T-helper 9 cell (primary cell): Measurements from ENCODE around the gene XIST.
A peak's percentile ranks its signal among the peaks of the same experiment; 100 is the strongest.
"Not testable (repeated sequence)": the region's sequence is repeated elsewhere in the genome, so short reads cannot be mapped to it uniquely, and the experiment has no call there.

ENCODE experiments used
- DNase-seq: peaks from one replicate; pipeline ENCODE4 v3.0.0-alpha.2; 2020
- total RNA-seq, 2 donors: gene quantifications; one replicate each; lab custom pipeline; 2026; lab: John Stamatoyannopoulos, UW

Gene XIST
- total RNA-seq, result 287 to 652 reads per million in 2 donors

- peak; percentile 54 for DNase-seq
Observed at GRCh38 chrX:73852467-73852866, at the start of gene XIST. Gene XIST (minus strand): TSS chrX:73852714.

- not testable (repeated sequence) for DNase-seq
Observed at GRCh38 chrX:73898315-73898714, 45.8 kb upstream of the XIST start.

GRCh38 chrX:73892515-73893090 is 40.1 kb upstream of the XIST start:
- DNase-seq, result peak; percentile 20

GRCh38 chrX:73882260-73882659 is 29.7 kb upstream of the XIST start:
- not testable (repeated sequence) for DNase-seq

GRCh38 chrX:73877687-73878086 is 25.2 kb upstream of the XIST start:
- DNase-seq, result no peak

- DNase-seq, result no peak
Observed at GRCh38 chrX:73876911-73877310, 24.4 kb upstream of the XIST start.

GRCh38 chrX:73868916-73869315 is 16.4 kb upstream of the XIST start:
- DNase-seq, result no peak

- DNase-seq, result no peak
Observed at GRCh38 chrX:73867144-73867543, 14.6 kb upstream of the XIST start.

GRCh38 chrX:73863852-73864251 is 11.3 kb upstream of the XIST start:
- DNase-seq, result no peak

GRCh38 chrX:73863268-73863667 is 10.8 kb upstream of the XIST start:
- DNase-seq, result no peak

- no peak for DNase-seq
Observed at GRCh38 chrX:73859622-73860021, 7.1 kb upstream of the XIST start.

- DNase-seq, result peak; percentile 52
Observed at GRCh38 chrX:73855546-73855945, 3.0 kb upstream of the XIST start.

GRCh38 chrX:73852022-73852421 is 492 bp downstream of the XIST start:
- no peak for DNase-seq

GRCh38 chrX:73851014-73852009 is 1.2 kb downstream of the XIST start:
- peak; percentile 60 for DNase-seq

- DNase-seq, result no peak
Observed at GRCh38 chrX:73850124-73851013, 2.1 kb downstream of the XIST start.

- no peak for DNase-seq
Observed at GRCh38 chrX:73849073-73849472, 3.4 kb downstream of the XIST start.

- DNase-seq, result no peak
Observed at GRCh38 chrX:73847991-73848390, 4.5 kb downstream of the XIST start.

GRCh38 chrX:73847100-73847499 is 5.4 kb downstream of the XIST start:
- DNase-seq, result no peak

GRCh38 chrX:73842541-73843234 is 9.8 kb downstream of the XIST start:
- DNase-seq, result no peak

GRCh38 chrX:73841337-73841736 is 11.2 kb downstream of the XIST start:
- no peak for DNase-seq

- no peak for DNase-seq
Observed at GRCh38 chrX:73840120-73840924, 12.2 kb downstream of the XIST start.
